ENCODE results near the gene LGALS3.

The LGALS3 gene

GRCh38 chr14:55125403-55125802 is 3.6 kb upstream of the LGALS3 start:
- Histone ChIP-seq H3K27me3 (ENCODE audit: insufficient read depth, poor library complexity, severe bottlenecking) (no peaks in the 10 kb centered on the region), H3K4me3 (ENCODE audit: severe bottlenecking) (no peak overlapping the region), H3K9me3 (ENCODE audit: severe bottlenecking) (no peaks in the 10 kb centered on the region), H3K27ac (ENCODE audit: poor library complexity, severe bottlenecking) (no peak overlapping the region), H3K36me3 (ENCODE audit: low read depth) (no peaks in the 10 kb centered on the region), H3K4me1 (ENCODE audit: insufficient read depth, poor library complexity, severe bottlenecking) (peaks cover 33% of the 10 kb centered on the region)
- ATAC-seq (ENCODE audit: low read depth), result no peak
- no peak for DNase-seq (ENCODE audit: low spot score)
- TF ChIP-seq CTCF (IDR thresholded peaks at IDR 0.05; ENCODE audit: poor library complexity, severe bottlenecking), result no peak

GRCh38 chr14:55126034-55126433 is 3.0 kb upstream of the LGALS3 start:
- peaks cover 6% of the 10 kb centered on the region for H3K36me3 ChIP-seq (ENCODE audit: low read depth)
- H3K4me3 ChIP-seq (ENCODE audit: severe bottlenecking), result no peak overlapping the region
- ATAC-seq (ENCODE audit: low read depth) (no peak), DNase-seq (ENCODE audit: low spot score) (no peak)
- no peaks in the 10 kb centered on the region for H3K9me3 ChIP-seq (ENCODE audit: severe bottlenecking)
- H3K27me3 ChIP-seq (ENCODE audit: insufficient read depth, poor library complexity, severe bottlenecking), result no peaks in the 10 kb centered on the region
- no peak for TF ChIP-seq CTCF (IDR thresholded peaks at IDR 0.05; ENCODE audit: poor library complexity, severe bottlenecking)
- H3K4me1 ChIP-seq (ENCODE audit: insufficient read depth, poor library complexity, severe bottlenecking), result peaks cover 39% of the 10 kb centered on the region
- H3K27ac ChIP-seq (ENCODE audit: poor library complexity, severe bottlenecking), result no peak overlapping the region

- peak overlapping the region; percentile 66 for H3K27ac ChIP-seq (ENCODE audit: poor library complexity, severe bottlenecking)
- no peaks in the 10 kb centered on the region for H3K9me3 ChIP-seq (ENCODE audit: severe bottlenecking)
- H3K27me3 ChIP-seq (ENCODE audit: insufficient read depth, poor library complexity, severe bottlenecking), result no peaks in the 10 kb centered on the region
- peaks cover 15% of the 10 kb centered on the region for H3K36me3 ChIP-seq (ENCODE audit: low read depth)
- TF ChIP-seq CTCF (IDR thresholded peaks at IDR 0.05; ENCODE audit: poor library complexity, severe bottlenecking), result no peak
- H3K4me1 ChIP-seq (ENCODE audit: insufficient read depth, poor library complexity, severe bottlenecking), result peaks cover 47% of the 10 kb centered on the region
- no peak for ATAC-seq (ENCODE audit: low read depth)
- no peak for DNase-seq (ENCODE audit: low spot score)
- H3K4me3 ChIP-seq (ENCODE audit: severe bottlenecking), result no peak overlapping the region
Observed at GRCh38 chr14:55126932-55127459, 2.1 kb upstream of the LGALS3 start.

- peak; percentile 51 for ATAC-seq (ENCODE audit: low read depth)
- Histone ChIP-seq H3K36me3 (ENCODE audit: low read depth) (peaks cover 21% of the 10 kb centered on the region), H3K4me1 (ENCODE audit: insufficient read depth, poor library complexity, severe bottlenecking) (peaks cover 43% of the 10 kb centered on the region), H3K4me3 (ENCODE audit: severe bottlenecking) (no peak overlapping the region), H3K9me3 (ENCODE audit: severe bottlenecking) (no peaks in the 10 kb centered on the region), H3K27me3 (ENCODE audit: insufficient read depth, poor library complexity, severe bottlenecking) (no peaks in the 10 kb centered on the region), H3K27ac (ENCODE audit: poor library complexity, severe bottlenecking) (peak overlapping the region; percentile 66)
- DNase-seq (ENCODE audit: low spot score), result no peak
- TF ChIP-seq CTCF (IDR thresholded peaks at IDR 0.05; ENCODE audit: poor library complexity, severe bottlenecking), result no peak
Observed at GRCh38 chr14:55127460-55127951, 1.5 kb upstream of the LGALS3 start.

- Histone ChIP-seq H3K27ac (ENCODE audit: poor library complexity, severe bottlenecking) (peak overlapping the region; percentile 66), H3K4me3 (ENCODE audit: severe bottlenecking) (peak overlapping the region; percentile 89), H3K9me3 (ENCODE audit: severe bottlenecking) (no peaks in the 10 kb centered on the region), H3K4me1 (ENCODE audit: insufficient read depth, poor library complexity, severe bottlenecking) (peaks cover 38% of the 10 kb centered on the region), H3K27me3 (ENCODE audit: insufficient read depth, poor library complexity, severe bottlenecking) (no peaks in the 10 kb centered on the region), H3K36me3 (ENCODE audit: low read depth) (peaks cover 31% of the 10 kb centered on the region)
- DNase-seq (ENCODE audit: low spot score) (no peak), ATAC-seq (ENCODE audit: low read depth) (no peak)
- no peak for TF ChIP-seq CTCF (IDR thresholded peaks at IDR 0.05; ENCODE audit: poor library complexity, severe bottlenecking)
Observed at GRCh38 chr14:55128386-55129085, 516 bp upstream of the LGALS3 start.
